ENCODE measurements around the gene ZNF22.

ZNF22 gene

GRCh38 chr10:44992070-44992731 is 8.5 kb upstream of the ZNF22 start:
- H3K9me3 ChIP-seq (ENCODE audit: severe bottlenecking): no peaks in the 10 kb centered on the region
- H3K27ac ChIP-seq (ENCODE audit: poor library complexity, severe bottlenecking): no peak overlapping the region
- no peaks in the 10 kb centered on the region for H3K36me3 ChIP-seq (ENCODE audit: low read depth)
- no peaks in the 10 kb centered on the region for H3K27me3 ChIP-seq (ENCODE audit: insufficient read depth, poor library complexity, severe bottlenecking)
- no peak overlapping the region for H3K4me3 ChIP-seq (ENCODE audit: severe bottlenecking)
- no peak for ATAC-seq (ENCODE audit: low read depth)
- no peaks in the 10 kb centered on the region for H3K4me1 ChIP-seq (ENCODE audit: insufficient read depth, poor library complexity, severe bottlenecking)
- TF ChIP-seq, protein P1, sequence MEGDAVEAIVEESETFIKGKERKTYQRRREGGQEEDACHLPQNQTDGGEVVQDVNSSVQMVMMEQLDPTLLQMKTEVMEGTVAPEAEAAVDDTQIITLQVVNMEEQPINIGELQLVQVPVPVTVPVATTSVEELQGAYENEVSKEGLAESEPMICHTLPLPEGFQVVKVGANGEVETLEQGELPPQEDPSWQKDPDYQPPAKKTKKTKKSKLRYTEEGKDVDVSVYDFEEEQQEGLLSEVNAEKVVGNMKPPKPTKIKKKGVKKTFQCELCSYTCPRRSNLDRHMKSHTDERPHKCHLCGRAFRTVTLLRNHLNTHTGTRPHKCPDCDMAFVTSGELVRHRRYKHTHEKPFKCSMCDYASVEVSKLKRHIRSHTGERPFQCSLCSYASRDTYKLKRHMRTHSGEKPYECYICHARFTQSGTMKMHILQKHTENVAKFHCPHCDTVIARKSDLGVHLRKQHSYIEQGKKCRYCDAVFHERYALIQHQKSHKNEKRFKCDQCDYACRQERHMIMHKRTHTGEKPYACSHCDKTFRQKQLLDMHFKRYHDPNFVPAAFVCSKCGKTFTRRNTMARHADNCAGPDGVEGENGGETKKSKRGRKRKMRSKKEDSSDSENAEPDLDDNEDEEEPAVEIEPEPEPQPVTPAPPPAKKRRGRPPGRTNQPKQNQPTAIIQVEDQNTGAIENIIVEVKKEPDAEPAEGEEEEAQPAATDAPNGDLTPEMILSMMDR (IDR thresholded peaks at IDR 0.05; ENCODE audit: poor library complexity, severe bottlenecking): no peak
- DNase-seq (ENCODE audit: low spot score): no peak

DNA sequence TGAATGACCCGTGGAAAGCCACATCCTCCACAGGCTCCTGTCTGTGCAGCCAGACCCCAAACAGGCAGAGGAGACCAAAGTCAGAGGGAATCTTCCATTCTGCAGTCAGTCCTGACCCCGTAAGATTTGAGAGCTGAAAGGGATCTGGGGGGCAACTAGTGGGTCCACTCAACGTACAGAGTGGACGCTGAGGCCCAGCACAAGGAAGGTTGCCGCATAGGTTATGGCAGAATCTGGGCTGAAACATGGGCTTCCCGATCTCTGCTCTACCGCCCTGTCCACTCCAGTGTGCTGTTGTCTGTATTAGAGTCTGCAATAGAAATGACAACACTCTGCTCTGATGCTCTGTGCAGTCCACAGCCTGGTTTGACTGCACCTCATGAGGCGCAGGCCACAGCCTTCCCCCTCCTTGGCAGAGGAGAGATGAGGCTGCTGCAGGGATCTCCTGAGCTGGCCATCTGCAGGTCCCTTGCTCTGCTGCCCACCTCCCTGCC is 7.9 kb upstream of the ZNF22 start:
- DNase-seq (ENCODE audit: low spot score) (no peak), ATAC-seq (ENCODE audit: low read depth) (no peak)
- no peaks in the 10 kb centered on the region for H3K36me3 ChIP-seq (ENCODE audit: low read depth)
- TF ChIP-seq, protein P1 (IDR thresholded peaks at IDR 0.05; ENCODE audit: poor library complexity, severe bottlenecking): no peak
- no peaks in the 10 kb centered on the region for H3K27me3 ChIP-seq (ENCODE audit: insufficient read depth, poor library complexity, severe bottlenecking)
- no peaks in the 10 kb centered on the region for H3K9me3 ChIP-seq (ENCODE audit: severe bottlenecking)
- no peak overlapping the region for H3K4me3 ChIP-seq (ENCODE audit: severe bottlenecking)
- H3K27ac ChIP-seq (ENCODE audit: poor library complexity, severe bottlenecking): no peak overlapping the region
- H3K4me1 ChIP-seq (ENCODE audit: insufficient read depth, poor library complexity, severe bottlenecking): no peaks in the 10 kb centered on the region

DNA sequence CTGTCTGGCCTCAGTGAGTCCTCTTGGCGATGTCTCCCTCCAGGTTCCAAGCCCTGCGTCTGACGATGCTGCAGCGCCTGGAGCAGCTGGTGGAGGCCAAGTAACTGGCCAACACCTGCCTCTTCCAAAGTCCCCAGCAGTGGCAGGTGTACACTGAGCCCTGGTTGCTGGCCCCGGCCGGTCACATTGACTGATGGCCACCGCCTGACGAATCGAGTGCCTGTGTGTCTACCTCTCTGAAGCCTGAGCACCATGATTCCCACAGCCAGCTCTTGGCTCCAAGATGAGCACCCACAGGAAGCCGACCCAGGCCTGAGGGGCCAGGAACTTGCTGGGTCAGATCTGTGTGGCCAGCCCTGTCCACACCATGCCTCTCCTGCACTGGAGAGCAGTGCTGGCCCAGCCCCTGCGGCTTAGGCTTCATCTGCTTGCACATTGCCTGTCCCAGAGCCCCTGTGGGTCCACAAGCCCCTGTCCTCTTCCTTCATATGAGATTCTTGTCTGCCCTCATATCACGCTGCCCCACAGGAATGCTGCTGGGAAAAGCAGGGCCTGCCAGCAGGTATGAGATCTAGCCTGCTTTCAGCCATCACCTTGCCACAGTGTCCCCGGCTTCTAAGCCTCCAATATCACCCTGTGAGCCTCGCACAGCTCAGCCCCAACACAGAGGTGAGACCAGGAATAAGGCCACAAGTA is 7.3 kb upstream of the ZNF22 start:
- ATAC-seq (ENCODE audit: low read depth): no peak
- TF ChIP-seq, protein P1 (IDR thresholded peaks at IDR 0.05; ENCODE audit: poor library complexity, severe bottlenecking): no peak
- no peaks in the 10 kb centered on the region for H3K27me3 ChIP-seq (ENCODE audit: insufficient read depth, poor library complexity, severe bottlenecking)
- no peaks in the 10 kb centered on the region for H3K4me1 ChIP-seq (ENCODE audit: insufficient read depth, poor library complexity, severe bottlenecking)
- no peaks in the 10 kb centered on the region for H3K9me3 ChIP-seq (ENCODE audit: severe bottlenecking)
- H3K36me3 ChIP-seq (ENCODE audit: low read depth): no peaks in the 10 kb centered on the region
- no peak for DNase-seq (ENCODE audit: low spot score)
- no peak overlapping the region for H3K27ac ChIP-seq (ENCODE audit: poor library complexity, severe bottlenecking)
- no peak overlapping the region for H3K4me3 ChIP-seq (ENCODE audit: severe bottlenecking)

DNA sequence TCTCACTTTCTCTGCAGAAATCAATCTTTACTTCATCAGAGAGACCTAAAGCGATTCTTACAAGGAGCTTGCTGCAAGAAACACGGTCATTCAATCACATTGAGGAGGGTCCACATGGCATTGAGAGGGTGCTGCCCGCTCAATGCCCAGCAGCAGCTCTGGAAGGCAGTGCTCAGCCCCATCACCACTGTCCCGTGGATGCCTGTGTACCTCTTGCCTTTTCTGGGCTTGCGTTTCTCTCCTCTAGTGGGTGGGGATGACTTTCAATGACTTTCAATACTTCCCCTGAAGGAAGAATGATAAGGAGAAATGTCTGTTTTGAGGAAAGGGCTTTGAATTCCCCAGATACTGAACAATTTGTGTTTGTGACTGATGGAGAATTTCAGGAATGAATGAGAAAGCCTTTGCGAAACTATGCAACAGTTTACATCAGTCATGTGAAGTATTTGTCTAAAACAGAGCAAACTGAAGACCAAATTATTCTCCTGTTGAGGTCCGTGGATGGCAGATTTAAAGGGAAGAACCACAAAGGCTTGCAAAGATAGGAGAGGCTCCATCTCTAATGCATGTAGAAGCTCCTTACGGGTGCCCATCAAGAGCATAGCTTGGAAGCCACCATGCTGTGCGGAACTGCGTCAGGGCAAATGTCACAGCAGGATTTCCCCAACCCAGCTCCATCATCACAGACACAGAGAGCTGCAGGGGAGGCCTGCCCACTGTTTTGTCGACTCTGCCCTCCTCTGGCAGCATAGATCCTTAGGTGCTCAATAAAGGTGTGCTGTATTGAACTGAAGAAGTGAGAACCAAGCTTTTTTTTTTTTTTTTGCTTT is 6.6 kb upstream of the ZNF22 start:
- no peak overlapping the region for H3K27ac ChIP-seq (ENCODE audit: poor library complexity, severe bottlenecking)
- DNase-seq (ENCODE audit: low spot score): no peak
- H3K4me1 ChIP-seq (ENCODE audit: insufficient read depth, poor library complexity, severe bottlenecking): no peaks in the 10 kb centered on the region

More for the DNA sequence above, 6.6 kb upstream of the ZNF22 start:
- Histone ChIP-seq H3K4me3 (ENCODE audit: severe bottlenecking) (no peak overlapping the region), H3K27me3 (ENCODE audit: insufficient read depth, poor library complexity, severe bottlenecking) (no peaks in the 10 kb centered on the region), H3K36me3 (ENCODE audit: low read depth) (no peaks in the 10 kb centered on the region), H3K9me3 (ENCODE audit: severe bottlenecking) (no peaks in the 10 kb centered on the region)
- TF ChIP-seq, protein P1 (IDR thresholded peaks at IDR 0.05; ENCODE audit: poor library complexity, severe bottlenecking): no peak
- no peak for ATAC-seq (ENCODE audit: low read depth)

Data from RWPE2 (cell line).